NCI-H2196 (cell line): ENCODE measurements around the gene LHX1.

ENCODE experiments used
- DNase-seq: peaks from one replicate; lab custom pipeline; 2025; ENCODE audit not compliant: unreplicated experiment; lab: John Stamatoyannopoulos, UW

Gene LHX1

DNA sequence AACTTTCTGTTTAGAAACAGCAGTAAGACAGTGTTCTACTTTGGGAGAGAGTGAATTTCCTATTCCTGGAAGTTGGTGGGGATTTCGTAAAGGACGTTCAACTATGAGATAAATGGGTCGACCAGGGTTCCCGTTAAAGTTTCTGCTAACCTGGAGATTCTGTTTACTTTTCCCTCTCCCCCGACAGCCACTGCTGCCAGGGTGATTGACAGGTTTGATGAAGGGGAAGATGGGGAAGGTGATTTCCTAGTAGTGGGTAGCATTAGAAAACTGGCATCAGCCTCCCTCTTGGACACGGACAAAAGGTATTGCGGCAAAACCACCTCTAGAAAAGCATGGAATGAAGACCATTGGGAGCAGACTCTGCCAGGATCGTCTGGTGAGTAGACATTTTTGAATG is 12.8 kb downstream of the LHX1 start:
- no peak for DNase-seq

DNA sequence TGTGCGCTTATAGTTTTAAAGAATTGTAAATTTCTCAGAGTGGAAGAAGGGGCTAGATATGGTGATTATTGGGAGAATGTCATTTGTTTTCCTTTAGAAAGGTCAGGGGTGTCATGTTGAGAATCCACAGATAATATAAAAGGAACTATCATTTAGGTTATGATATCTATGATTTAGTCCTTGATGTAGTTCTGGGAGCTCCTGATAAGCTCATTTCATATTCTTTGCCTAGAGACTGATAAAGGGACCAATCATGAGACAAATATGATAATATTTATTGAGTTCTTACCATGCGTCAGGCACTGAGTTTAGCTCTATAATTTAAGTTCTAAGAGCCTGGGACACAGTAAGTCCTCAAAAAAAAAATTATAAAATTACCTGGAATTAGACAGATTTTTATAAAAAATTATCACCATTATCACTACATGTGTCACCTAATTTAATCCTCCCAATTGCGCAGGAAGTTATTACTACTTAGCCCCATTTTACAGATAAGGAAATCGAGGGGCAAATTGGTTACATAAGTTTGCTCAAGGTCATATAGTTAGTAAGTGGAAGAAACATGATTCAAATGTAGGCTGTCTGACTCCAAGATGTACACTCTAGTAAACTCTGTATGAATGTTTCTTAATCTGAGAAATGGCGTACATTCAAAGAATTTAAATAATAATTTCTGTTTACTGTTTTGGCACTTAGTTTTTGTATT is 14.0 kb downstream of the LHX1 start:
- DNase-seq: no peak

DNA sequence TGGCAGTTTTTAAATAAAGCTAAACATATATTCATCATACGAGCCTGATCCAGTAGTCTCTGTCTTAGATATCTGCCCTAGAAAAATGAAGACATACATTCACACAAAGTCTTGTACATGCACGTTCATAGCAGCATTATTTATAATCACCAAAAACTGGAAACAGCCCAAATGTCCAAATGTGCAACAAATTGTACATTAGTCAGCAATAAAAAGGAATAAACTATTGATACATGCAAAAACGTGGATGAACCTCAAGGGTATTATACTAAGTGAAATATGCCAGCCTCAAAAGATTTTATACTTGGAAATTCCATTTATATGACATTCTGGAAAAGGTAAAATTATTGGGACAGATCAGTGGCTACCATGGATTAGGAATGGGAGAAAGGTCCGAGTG is 34.2 kb downstream of the LHX1 start:
- no peak for DNase-seq

DNA sequence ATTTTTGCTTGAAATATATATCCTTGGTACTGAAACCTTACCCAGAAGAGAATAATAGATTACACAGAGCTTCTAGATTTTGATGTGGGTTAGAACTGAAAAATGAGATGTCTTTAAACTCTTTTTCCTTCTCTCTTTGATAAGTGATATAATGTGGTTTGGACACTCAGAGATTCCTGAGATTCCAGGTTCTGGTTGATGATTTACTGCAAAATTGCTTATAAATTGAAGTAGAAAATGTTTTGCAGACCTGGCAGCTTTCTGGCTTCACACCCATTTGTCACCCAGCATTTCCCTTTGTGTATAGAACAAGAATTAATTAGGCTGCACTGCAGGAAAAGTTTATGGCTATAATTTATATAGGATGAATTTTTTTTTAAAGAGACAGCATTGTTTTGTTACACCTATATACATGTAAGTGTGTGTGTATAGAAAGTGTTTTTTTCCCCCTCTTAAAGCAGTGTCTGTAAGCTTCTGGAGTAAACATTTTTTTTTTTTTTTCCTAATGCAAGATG is 35.0 kb downstream of the LHX1 start:
- DNase-seq: no peak

DNA sequence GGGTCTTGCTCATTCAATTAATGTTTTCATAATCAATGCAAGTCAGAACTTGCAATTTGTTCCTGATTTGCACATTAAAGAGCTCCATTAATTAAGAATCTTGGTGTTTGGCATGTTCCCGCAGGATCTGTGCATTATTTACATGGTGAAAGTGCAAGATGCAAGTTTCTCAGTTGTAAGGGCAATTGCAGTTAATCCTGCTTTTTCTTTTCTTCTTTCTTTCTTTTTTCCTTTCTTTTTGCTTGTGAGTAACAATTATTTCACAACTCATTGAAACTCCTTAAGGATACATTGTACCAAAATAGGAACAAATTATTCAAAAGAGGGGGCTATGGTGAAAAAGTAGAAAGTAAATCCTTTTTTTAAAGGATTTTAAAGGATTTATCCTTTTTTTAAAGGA is 35.6 kb downstream of the LHX1 start:
- no peak for DNase-seq

DNA sequence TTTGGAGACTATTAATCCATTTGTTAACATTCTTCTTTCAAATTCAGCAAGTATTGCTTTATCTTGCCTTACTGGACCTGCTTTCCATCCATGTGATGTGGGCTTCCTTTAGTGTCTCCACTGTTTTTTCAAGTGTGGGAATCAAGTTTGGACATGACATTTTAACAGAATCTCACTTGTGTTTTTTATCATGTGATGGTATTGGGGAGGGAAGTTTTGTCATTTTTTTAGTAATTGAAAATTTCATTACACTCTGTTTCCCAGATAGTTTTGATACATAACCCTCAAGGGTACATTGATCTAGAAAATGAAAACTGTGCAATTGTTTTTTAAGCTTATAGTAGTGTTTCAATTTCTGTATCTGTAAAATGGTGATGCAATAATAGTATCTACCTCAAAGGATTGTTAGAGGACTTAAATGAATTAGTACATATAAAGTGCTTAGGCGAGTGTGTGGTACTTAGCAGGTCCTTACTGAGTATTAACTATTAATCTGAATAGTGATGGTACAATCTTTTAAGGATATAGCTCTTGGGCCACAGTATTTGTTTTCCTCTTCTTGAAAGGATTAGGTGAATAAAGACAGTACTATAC is 38.7 kb downstream of the LHX1 start:
- DNase-seq: no peak

DNA sequence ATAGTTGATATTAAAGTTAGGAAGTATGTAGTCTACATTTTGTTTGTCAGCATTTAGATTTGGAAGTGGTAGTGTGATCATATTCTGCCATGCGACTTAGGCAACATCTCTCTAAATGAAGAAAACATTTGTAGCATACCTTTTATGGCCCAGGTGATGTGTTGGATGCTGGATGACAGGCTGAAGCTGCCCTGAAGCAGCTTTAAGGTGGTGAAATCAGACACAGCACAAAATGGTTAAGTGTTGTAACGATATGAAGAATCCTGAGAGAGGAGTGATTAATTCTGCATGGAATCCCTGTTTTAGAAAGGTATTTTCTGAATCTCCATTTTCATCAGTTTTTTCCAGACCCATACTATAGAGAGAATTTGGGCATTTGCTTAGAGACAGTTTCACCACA is 39.8 kb downstream of the LHX1 start:
- no peak for DNase-seq

DNA sequence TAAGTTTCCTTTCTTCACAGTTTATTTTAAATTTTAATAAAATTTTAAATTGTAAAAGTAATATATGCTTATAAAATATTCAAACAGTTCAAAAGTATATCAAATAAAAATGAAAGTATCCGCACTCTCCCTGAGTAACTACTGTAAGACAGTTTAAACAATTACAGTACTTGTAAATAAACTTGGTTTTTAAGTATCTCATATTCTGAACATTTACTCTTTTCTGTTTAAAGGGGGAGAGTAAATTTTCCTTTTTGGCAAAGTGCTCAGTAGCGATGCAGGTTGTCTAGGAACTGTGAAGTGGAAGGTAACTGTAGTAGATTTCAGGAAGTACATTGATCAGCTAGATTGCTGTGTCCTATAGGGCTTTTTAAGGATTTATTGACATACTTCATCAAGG is 40.3 kb downstream of the LHX1 start:
- no peak for DNase-seq

DNA sequence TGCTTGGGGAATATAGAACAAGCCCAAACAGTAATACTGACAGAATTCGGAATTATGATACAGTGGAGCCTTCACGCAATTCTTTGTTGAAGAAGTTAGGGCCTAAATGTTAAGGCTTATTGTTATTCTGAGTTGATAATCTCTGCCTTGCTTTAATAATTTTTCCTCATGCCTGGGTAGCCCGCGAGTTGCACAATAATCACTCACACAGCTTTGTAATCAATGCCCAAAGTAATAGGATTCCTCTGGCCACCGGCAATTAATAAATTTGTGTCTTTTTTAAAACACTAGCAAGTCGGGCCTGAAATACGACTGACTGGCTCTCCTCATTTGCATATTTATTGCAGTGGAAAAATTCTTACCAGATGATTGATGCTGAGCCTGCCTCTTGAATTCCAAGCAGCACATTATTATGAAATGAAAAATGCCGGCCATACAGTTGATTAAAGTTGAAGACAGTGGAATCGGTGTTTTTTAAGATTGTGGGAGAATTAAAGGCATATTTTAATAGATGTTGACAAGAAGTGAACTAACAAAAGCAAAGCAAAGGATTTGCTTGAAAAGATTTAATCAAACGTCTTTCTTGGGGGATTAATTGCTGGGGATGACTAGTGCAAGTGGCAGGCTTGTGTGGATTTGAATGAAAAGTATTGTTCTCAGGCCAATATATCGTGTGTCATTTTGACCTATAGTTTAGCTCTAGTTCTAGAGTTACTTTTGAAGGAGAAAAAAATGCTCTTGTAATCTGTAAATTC is 41.7 kb downstream of the LHX1 start:
- DNase-seq: no peak

DNA sequence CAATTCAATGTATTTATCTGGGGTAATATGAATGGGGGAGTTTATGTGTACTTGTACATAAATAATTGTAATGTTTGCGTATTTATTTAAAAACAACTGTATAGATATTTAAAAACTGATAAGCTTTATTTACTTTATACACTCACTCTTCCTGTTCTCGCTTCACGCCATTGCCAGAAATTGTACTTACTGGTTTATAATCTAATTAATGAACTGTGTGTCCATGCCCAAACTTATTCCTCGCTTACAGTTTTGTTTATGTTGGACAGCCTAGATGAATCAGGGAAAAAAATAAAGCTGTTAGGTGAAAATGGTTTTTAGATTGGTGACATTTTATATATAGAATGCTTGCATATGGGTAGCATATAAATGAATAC is 42.3 kb downstream of the LHX1 start:
- no peak for DNase-seq

DNA sequence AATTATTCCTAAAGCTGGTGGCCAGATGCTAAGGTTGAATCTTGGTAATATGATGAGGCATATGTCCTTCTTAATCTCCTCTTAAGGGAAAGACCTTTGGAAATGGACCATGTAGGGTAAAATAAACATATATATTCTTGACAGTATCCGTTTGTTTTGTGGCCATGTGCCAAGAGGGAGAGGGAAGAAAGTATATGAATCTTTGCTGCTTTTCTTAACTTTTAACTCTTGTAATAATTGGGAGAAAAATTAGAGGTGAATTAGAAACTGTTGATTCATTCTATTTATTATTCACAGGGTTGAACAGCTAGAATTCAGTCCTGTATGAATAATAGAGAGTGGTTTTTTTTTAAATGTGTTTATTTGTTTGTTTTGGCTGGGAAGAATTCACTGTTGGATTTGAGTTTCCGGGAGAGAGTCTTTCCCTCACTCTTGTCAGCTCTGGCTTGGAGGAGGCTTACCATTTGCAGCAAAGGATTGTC is 43.0 kb downstream of the LHX1 start:
- peak; percentile 2 for DNase-seq

DNA sequence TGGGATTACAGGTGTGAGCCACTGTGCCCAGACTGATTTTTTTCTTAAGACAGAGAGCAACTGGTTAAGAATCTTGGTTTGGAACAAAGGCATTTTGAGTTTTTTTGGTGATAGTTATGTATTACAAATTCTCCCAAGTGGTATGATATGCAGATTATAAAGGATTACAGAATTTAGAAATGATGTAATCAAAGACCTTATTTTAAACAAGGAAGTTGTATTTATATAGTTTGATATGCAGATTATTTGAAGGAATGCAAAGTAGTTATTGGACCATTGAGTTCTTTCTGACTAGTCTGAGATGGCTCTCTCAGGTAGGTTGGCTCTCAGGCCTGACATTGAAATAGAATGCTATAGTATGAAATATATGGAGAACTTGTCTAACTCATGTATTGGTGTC is 46.3 kb downstream of the LHX1 start:
- no peak for DNase-seq

DNA sequence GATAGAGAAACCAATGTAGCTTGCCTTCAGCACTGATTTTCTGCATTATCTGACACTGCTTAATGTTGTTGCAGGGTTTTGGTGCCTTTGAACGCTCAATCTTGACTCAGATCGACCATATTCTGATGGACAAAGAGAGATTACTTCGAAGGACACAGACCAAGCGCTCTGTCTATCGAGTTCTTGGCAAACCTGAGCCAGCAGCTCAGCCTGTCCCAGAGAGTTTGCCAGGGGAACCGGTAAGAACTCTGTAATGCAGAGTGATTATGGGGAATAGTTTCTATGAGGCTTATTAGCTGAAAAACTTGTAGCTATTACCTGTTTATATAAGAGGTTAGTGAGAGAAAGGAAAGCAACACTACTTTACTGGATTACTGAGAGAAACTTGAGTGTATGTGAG is 51.9 kb downstream of the LHX1 start:
- no peak for DNase-seq

DNA sequence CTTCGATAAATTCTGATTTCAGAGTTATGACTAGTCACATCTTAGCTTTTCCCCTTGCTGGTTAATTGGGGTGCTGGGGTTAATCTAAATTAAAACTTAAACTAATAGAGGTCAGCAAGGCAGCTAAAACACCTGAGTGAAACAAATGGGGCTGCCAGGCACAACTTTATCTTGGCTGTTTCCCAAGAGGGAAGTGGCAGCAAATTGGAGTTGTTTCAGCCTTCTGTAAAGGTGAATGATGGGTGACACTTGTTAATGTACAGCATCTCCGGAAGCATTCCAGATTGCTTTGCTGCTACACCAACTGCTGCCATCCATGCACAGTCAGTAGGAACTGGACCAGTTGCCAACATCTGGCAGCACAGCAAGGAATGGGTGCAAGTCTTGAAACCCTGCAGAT is 55.4 kb downstream of the LHX1 start:
- no peak for DNase-seq

DNA sequence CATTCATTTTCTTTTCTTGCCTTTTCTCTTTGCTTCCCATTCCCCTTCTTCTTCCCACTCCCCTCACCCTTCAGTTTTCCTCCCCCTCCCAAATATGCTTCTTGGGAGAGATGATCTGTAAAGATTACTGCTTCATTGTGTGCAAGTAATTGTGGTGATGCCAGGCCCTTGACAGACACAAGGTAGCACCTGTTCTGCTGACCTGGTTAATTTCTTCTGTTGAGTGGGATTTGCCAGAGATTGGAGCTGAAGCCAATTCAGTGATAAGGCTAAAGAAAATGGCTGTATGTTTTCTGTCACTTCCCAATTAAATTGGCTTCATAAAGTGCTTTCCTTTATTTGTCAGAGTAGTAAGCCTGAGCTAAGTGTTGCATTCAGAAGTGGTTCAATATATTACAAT is 56.0 kb downstream of the LHX1 start:
- no peak for DNase-seq
